Stimulated activated CD8-positive, alpha-beta memory T cell treated with anti-CD3 and anti-CD28 coated beads, Interleukin-15, amount 100 ng/mL, for 48 hours (primary cell): Measurements from ENCODE around the gene TAF4B.

Source experiments
- DNase-seq, 2 donors: peaks; one replicate each; pipeline ENCODE4 v3.0.0-alpha.2; 2020; ENCODE audit warnings: low read depth in 2 of 2

The TAF4B gene

GRCh38 chr18:26304511-26304910 lies 78.3 kb downstream of the TAF4B start:
- DNase-seq, result no peak

DNA sequence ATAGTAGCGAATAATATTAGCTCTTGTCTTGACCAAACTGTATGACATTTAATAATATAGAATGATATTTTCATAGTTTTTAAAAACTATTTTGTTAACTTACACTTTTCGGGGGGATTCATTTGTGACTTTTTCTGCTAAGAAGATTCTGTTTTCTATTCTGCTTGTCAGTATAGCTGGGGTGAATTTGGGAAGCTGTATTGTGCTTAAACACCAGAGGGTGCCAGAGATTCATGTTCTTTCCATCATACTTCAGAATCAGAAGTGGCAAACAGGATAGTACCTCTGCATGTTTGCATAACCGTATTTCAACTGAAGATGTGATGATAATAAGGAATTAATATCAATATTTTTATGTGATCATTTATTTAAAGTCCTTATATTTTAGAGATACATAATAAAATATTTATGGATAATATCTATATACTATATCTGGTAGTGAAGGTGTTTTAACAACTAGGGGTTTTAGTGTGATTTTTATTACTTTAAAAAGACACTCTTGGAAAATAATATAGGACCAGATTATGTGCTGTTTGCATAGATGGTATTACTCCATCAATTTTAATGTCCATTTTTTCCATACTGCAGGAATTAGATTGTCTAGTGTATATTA lies 81.0 kb downstream of the TAF4B start:
- no peak for DNase-seq

- DNase-seq, result no peak
These were observed 83.0 kb downstream of the TAF4B start for GRCh38 chr18:26309281-26309680.

- no peak for DNase-seq
These were observed 86.0 kb downstream of the TAF4B start for GRCh38 chr18:26312199-26312598.

GRCh38 chr18:26317398-26317797 lies 91.2 kb downstream of the TAF4B start:
- DNase-seq, result no peak

- DNase-seq, result no peak
These were observed 94.4 kb downstream of the TAF4B start for GRCh38 chr18:26320686-26321085.

DNA sequence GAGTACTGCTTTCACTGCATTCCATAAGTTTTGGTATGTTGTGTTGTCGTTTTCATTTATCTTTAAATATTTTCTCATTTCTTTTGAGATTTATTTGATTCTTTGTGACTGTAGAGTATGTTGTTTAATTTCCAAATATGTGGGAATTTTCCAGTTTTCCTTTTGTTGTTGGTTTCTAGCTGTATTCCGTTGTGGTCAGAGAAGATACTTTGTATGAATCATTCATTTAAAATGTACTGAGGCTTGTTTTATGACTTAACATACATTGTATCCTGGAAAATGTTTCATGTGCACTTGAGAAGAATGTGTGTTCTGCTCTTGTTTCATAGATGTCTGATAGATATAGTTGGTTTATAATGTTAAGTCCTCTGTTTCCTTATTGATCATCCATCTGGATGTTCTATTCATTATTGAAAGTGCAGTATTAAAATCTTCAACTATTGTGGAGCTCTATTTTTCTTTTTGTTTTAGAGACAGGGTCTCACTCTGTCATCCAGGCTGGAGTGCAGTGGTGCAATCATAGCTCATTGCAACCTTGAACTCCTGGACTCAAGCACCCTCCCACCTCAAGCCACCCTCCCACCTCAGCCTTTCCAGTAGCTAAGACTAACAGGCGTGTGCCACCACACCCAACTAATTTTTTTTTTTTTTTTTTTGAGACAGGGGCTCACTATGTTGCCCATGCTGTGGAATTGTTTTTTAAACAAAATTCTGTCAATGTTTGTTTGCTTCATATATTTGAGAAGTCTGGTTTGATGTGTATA lies 96.8 kb downstream of the TAF4B start:
- DNase-seq, result no peak

DNA sequence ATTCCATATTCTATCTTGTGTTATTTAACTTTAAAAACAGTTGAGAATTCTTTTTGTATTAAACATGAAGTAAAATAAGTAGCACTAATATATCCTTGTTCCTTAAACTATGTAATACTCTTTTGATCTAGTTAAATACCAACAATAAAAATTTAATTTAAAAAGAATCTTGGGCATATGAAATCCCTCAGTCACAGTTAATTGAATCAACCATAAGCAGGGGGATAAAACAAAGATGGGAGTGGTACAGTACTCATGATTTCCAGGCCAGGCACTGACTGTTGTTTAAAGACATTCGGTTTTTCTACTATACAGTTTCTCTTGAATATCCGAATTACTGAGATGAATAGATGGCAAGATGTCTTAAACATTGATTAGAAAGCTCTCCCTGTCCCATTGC lies 99.5 kb downstream of the TAF4B start:
- DNase-seq, result no peak

GRCh38 chr18:26327062-26327461 lies 100.8 kb downstream of the TAF4B start:
- no peak for DNase-seq

- DNase-seq, result no peak
These were observed 106.7 kb downstream of the TAF4B start for GRCh38 chr18:26332991-26333390.

- DNase-seq, result no peak
These were observed 108.9 kb downstream of the TAF4B start for GRCh38 chr18:26335156-26335555.

GRCh38 chr18:26335571-26336487 lies 109.6 kb downstream of the TAF4B start:
- no peak for DNase-seq

GRCh38 chr18:26336572-26336971 lies 110.3 kb downstream of the TAF4B start:
- DNase-seq, result no peak

DNA sequence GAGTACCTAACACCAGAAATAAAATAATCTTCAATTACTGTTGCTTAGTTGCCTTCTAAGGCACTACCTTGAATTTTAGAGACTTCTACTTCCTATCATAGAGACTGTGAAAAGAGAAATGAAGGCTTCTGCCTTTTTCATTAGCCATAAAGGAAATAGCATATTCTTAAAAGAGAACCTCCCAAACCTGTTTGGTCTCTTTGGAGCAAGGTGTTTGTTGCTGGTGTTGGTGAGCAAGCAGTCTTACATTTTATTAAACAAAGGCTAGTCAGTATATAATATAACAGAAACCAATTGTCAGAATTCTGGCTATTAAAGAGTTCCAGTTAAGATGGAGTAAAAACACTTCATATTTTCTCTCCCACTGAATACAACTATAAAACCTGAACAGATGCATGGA lies 116.4 kb downstream of the TAF4B start:
- DNase-seq, result no peak

- no peak for DNase-seq
These were observed 124.7 kb downstream of the TAF4B start for GRCh38 chr18:26350961-26351360.

- DNase-seq, result no peak
These were observed 130.0 kb downstream of the TAF4B start for GRCh38 chr18:26356045-26356785.

DNA sequence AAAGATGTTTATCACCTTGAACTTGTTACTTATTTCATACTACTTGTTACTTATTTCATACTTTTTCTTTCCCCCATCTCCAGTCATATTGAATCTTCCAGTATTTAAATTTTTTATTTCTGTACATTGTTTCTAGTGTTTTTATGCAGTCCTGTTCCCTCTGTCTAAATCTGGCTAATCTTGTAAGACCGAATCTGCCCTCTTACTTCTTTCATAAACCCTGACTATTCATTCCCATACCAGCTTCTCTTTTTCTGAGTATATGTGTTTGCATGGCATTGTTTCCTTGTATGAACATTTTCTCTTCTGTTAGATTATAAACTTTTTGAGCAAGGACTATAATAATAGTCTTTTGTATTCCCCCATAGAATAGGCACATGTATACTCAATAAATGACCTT lies 131.7 kb downstream of the TAF4B start:
- DNase-seq, result no peak

- DNase-seq, result no peak
These were observed 135.8 kb downstream of the TAF4B start for GRCh38 chr18:26362021-26362420.

GRCh38 chr18:26367425-26367824 lies 141.2 kb downstream of the TAF4B start:
- DNase-seq, result no peak

DNA sequence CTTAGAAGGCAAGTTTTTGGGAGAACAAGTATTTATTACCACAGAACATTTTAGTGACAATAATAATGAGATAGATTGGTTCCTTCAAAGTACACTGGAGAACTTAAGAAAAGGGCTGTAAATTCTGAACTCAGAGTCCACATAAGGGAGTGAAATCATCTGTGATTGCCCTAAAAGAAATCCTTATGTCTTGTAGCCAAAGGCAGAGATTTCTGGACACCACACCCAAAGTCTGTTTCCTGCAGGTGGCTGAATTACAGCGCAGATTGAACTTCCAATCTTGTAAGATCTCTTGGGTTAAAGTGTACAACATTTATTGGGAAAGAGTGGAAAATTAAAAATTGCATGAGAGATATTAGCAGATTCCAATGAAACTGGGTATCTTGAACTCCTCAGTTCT lies 143.8 kb downstream of the TAF4B start:
- DNase-seq, result no peak

- DNase-seq, result no peak
These were observed 149.9 kb downstream of the TAF4B start for GRCh38 chr18:26376105-26376504.

GRCh38 chr18:26378701-26379100 lies 152.5 kb downstream of the TAF4B start:
- no peak for DNase-seq
